GM21723 (cell line): ENCODE data around the gene DEPDC5.
"Not testable (repeated sequence)": the region's sequence is repeated elsewhere in the genome, so short reads cannot be mapped to it uniquely, and the experiment has no call there.

Experiments used
- ATAC-seq: cut with Tn5 transposase; IDR thresholded peaks from one replicate; pipeline ENCODE4 v1.9.1; 2021; ENCODE audit warnings: mild to moderate bottlenecking, moderate library complexity; ENCODE audit not compliant: unreplicated experiment

Gene DEPDC5

GRCh38 chr22:31748490-31748889, 5.3 kb upstream of the DEPDC5 start:
- no peak for ATAC-seq

- ATAC-seq = peak; percentile 59
Measured at GRCh38 chr22:31749636-31750364, 4.0 kb upstream of the DEPDC5 start, which contains the start of gene PRR14L. Gene PRR14L (minus strand): TSS chr22:31750132. CDS start chr22:31738860, 11,272 bp downstream.

GRCh38 chr22:31750365-31751284, 3.2 kb upstream of the DEPDC5 start:
- ATAC-seq = no peak

- ATAC-seq = no peak
Measured at GRCh38 chr22:31752096-31752847, 1.5 kb upstream of the DEPDC5 start.

DNA sequence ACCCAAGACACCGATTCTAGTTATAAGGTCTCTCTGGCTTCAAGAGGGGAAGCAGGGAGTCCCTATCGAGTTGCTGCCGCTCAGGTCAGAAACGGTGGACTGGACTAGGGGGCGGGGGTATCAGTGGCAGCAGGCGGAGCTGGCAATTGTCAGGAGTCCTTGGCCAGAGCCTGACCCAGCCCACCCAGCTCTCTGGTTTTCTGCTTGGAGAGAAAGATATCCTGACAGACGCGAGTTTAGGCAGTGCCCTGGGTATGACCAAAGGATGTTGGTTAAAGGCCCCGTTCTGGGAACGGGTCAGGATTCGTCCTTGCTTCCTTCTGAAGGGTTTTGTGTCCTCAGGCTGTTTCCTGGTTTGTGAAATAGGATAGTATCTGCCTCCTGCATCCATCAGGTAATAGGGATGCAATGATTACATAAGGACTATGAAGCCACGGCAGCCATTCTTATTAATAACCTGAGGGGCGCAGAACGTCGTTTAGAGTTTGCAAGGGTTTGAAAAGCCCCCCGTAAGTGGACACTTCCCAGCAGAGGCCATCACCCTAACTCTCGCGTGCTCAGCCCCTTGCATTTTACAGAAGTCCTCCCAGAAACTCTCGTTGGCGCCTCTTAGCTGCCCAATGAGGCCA, 700 bp upstream of the DEPDC5 start:
- peak; percentile 8 for ATAC-seq

DNA sequence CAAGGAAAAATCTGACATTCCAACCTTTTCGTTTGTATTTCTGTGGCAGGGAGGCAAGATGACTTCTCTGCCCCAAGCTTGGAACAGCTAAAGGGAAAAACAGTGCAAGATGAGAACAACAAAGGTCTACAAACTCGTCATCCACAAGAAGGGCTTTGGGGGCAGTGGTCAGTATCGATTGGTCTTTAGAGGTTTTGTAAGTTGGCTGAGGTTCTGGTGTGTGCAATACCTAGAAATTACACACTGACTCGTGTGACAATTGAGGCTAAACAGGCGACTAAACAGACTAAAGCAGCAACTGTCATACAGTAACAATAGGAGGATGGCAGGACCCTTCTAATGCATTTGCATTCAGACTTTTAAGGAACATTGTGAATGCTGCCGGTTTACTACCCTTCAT, 994 bp downstream of the DEPDC5 start:
- no peak for ATAC-seq

GRCh38 chr22:31757265-31757664, 3.4 kb downstream of the DEPDC5 start:
- no peak for ATAC-seq

DNA sequence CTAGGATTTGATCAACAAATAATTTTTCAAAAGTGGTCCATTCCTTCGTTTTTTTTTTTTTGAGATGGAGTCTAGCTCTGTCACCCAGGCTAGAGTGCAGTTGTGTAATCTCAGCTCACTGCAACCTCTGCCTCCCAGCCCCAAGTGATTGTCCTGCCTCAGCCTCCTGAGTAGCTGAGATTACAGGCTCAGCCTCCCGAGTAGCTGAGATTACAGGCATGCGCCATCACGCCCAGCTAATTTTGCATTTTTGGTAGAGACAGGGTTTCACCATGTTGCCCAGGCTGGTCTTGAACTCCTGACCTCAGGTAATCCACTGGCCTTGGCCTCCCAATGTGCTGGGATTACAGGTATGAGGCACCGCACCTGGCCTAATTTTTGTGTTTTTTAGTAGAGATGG, 5.0 kb downstream of the DEPDC5 start:
- ATAC-seq = not testable (repeated sequence)

DNA sequence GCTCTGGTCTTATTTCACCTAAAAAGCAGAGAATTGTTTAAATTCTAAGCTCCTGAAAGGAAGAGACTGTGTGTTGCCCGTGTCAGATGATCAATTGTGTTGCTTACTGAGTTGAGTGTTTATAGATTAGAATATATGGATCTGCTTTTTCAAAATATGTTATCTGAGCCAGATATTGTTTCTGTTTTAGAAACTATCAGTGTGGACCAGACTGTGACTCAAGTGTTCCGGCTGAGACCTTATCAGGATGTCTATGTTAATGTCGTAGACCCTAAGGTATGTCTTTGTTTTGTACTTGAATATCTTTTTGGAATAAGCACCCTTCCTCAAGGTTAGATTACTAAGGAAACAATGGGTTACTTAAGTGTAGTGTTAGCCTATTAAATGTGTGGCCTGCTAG, 11.0 kb downstream of the DEPDC5 start:
- no peak for ATAC-seq

- ATAC-seq = no peak
Measured at GRCh38 chr22:31768422-31769059, 14.7 kb downstream of the DEPDC5 start.

DNA sequence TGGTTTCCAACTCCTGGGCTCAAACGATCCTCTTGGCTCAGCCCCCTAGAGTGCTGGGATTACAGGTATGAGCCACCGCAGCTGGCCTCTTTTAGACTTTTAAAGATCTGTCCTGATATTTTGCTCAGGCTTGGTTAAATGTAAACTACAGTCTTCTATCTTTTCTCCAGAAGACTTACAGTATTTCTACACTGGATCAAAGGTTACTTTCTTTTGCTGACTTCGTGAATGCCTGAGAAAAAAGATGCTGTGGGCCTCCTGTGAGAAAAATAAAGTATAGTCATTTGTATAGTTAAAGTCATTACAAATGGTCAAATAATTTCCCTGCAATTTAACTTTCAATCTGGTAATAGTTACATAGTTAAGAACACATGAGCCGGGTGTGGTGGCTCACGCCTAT, 19.6 kb downstream of the DEPDC5 start:
- ATAC-seq = no peak

DNA sequence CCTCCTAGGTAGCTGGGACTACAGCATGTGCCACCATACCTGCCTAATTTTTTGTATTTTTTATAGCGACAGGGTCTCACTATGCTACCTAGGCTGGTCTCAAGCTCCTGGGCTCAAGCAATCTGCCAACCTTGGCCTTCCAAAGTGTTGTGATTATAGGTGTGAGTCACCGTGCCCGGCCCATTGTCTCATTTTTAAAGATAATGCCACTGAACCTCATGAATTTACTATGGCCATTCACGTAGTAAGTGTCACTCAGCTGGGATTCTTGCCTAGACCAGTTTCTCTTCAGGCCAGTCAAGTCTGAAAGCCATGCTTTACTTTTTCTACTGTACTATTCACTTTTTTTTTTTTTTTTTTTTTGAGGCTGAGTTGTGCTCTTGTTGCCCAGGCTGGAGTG, 22.4 kb downstream of the DEPDC5 start:
- ATAC-seq = no peak

GRCh38 chr22:31789803-31790202, 36.0 kb downstream of the DEPDC5 start:
- no peak for ATAC-seq

DNA sequence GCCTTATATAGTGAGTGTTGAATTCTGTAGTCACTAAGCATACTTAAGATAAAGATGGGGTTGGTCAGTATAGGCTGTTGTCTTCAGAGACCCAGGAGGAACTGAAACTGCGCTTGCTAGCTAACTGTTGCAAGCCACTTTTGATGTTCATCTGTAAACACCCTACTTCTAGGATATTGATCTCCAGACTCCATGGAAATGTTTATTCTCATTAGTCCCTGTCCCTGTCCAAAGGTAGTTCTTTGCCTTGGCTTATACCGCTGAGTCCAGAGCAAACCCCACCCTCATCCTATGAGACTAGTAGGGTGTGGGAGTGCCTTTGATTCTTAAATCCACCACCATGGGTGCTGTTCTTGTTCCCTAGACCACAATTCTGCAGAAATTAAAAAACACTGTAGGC, 36.4 kb downstream of the DEPDC5 start:
- ATAC-seq = peak; percentile 65

- not testable (repeated sequence) for ATAC-seq
Measured at GRCh38 chr22:31799358-31799757, 45.5 kb downstream of the DEPDC5 start.

- ATAC-seq = no peak
Measured at GRCh38 chr22:31800065-31800464, 46.2 kb downstream of the DEPDC5 start.

GRCh38 chr22:31800861-31801260, 47.0 kb downstream of the DEPDC5 start:
- not testable (repeated sequence) for ATAC-seq

DNA sequence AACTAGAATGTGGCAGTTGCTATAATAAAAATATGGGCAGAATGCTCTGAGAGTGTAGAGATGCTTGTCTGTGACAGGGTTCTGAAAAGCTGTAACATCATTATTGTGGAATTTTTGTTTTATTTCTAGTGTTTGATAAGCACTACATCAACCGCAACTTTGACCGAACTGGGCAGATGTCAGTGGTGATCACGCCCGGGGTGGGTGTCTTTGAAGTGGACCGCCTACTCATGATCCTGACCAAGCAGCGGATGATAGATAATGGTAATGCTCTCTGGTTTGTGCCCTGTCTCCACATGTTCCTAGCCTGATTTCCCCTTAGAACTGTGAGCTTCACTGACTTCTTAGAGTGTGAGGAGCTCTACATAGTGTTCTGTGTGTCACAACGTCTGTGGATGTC, 48.8 kb downstream of the DEPDC5 start:
- no peak for ATAC-seq

DNA sequence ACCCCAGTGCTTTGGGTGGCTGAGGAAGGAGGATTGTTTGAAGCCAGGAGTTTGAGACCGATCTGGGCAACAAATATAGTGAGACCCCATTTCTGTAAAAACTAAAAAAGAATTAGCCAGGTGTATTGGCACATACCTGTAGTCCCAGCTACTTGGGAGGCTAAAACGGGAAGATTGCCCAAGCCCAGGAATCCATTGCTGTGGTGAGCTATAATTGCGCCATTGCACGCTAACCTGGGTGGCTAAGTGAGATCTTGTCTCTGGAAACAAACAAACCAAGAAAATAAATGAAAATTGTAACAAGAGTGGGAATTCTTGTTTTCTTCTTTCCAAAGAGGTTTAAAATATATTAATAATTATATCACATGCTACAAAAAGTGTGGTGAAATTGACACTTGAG, 52.9 kb downstream of the DEPDC5 start:
- ATAC-seq = no peak

- no peak for ATAC-seq
Measured at GRCh38 chr22:31812977-31813605, 59.3 kb downstream of the DEPDC5 start.
